ENCODE data around the gene NPIPB2.

NPIPB2 gene

DNA sequence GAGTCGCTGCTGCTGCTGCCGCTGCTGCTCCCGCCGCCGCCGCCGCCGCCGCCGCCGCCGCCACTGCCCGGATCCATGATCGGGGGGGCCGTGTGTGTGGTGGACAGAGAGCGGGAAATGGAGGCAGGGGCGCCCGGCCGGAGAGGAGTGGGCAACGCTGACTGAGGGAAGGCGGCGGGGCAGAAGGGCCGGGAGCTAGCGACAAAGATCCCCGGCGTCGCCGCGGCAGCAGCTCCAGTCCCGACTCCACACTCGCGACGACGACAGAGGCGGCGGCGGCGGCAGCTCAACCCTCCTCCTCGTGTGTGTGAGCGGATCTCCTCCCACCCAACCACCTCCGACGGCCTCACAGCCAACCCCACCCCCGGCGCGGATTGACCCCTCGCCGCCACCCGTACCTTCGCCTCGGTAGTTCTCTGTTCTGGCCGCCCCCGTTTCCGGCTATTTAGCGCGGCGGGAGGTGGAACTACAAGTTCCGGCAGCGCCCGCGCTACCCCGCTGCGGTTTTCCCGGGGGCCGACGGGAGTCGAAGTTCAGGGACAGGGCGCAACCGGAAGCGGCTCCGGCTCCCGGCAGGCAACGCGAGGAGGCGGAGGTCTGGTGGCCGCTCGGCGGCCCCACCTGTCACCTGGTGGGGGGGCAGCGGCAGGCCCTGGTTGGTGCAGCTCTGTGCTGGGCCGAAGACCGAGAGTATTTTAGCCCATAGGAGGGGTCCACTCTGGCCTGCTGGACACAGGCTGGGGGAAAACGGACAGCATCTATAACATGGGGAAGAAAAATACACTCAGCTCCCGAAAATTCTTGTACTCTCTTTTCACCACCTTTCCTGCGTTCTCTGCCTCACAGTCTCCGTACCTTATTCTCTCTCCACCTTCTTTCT is 26.0 kb downstream of the NPIPB2 start, which contains the start of gene GSPT1:
Gene GSPT1 (minus strand): TSS at position 313 of the 880 bp plus-strand sequence. CDS start 236 bp downstream, at position 77.
- H3K27me3 ChIP-seq (ENCODE audit: control insufficient read depth in 1 of 2, insufficient read depth in 2 of 2, low read length in 2 of 2) = no peaks in the 10 kb centered on the region
- peak within 1 kb of the TSS; percentile 89 to 97 for H3K4me3 ChIP-seq (ENCODE audit: low read length in 2 of 2)
- H3K9me3 ChIP-seq (ENCODE audit: control insufficient read depth in 2 of 2, low read length in 2 of 2) = no peaks in the 10 kb centered on the region
- no peaks in the 10 kb centered on the region for H3K36me3 ChIP-seq (ENCODE audit: control insufficient read depth in 2 of 2, insufficient read depth in 2 of 2, low read length in 2 of 2)
- peak within 1 kb of the TSS; percentile 69 to 86 for H3K9ac ChIP-seq (ENCODE audit: low read length in 2 of 2)
- H3K27ac ChIP-seq (ENCODE audit: low read length) = peak within 1 kb of the TSS; percentile 80
- H3K4me1 ChIP-seq (ENCODE audit: control insufficient read depth, insufficient read depth, low read length) = peaks cover 24% of the 10 kb centered on the region

GRCh38 chr16:11915114-11915643 is 26.7 kb downstream of the NPIPB2 start:
- Histone ChIP-seq H3K4me3 (ENCODE audit: low read length in 2 of 2) (peak overlapping the region; percentile 89 to 97), H3K27ac (ENCODE audit: low read length) (peak overlapping the region; percentile 80), H3K9me3 (ENCODE audit: control insufficient read depth in 2 of 2, low read length in 2 of 2) (no peaks in the 10 kb centered on the region), H3K27me3 (ENCODE audit: control insufficient read depth in 1 of 2, insufficient read depth in 2 of 2, low read length in 2 of 2) (no peaks in the 10 kb centered on the region), H3K4me1 (ENCODE audit: control insufficient read depth, insufficient read depth, low read length) (peaks cover 27% of the 10 kb centered on the region), H3K9ac (ENCODE audit: low read length in 2 of 2) (peak overlapping the region; percentile 21 to 68), H3K36me3 (ENCODE audit: control insufficient read depth in 2 of 2, insufficient read depth in 2 of 2, low read length in 2 of 2) (no peaks in the 10 kb centered on the region)

DNA sequence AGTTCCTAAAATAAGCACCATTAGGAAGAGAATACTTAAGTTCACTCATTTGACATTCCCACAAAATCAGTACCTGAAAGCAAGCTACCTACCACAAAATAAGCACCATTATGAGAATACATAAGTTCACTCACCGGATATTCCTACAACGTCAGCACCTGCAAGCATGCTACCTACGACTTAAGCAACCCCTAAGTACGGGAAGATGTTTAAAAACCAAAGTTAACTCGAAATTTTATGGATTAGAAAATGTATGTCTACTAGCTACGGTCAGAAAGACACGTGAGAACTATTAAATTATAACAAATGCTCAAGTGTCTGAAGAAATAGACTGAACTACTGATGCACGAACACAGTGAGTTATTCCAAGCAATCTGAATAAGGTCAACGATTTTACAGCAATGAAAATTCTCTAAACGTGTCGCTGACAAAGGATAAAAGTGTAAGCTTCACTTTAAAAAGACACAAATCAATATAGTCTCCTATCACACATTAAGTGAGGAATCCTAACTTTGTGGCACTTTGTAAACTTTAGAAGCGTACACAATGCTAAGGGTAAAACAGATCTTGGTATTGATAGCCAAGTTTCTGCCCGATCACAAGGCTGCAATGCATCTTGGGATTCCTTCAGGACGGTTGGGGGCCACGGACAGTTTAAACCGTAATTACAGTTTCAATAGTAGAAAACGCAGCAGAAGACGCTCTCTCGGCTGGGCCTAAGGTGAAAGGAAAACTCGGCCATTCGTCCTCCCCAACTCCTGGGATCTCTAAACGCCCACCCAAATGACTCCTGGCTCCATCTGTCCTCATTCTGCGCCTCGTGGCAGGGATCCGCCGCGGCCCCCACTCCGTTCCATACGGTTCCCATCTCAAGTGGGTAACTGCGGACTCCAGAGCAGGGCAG is 27.4 kb downstream of the NPIPB2 start:
- peaks cover 27% of the 10 kb centered on the region for H3K4me1 ChIP-seq (ENCODE audit: control insufficient read depth, insufficient read depth, low read length)
- no peaks in the 10 kb centered on the region for H3K27me3 ChIP-seq (ENCODE audit: control insufficient read depth in 1 of 2, insufficient read depth in 2 of 2, low read length in 2 of 2)
- no peaks in the 10 kb centered on the region for H3K9me3 ChIP-seq (ENCODE audit: control insufficient read depth in 2 of 2, low read length in 2 of 2)
- H3K9ac ChIP-seq (ENCODE audit: low read length in 2 of 2) = peak overlapping the region; percentile 68 to 83
- no peaks in the 10 kb centered on the region for H3K36me3 ChIP-seq (ENCODE audit: control insufficient read depth in 2 of 2, insufficient read depth in 2 of 2, low read length in 2 of 2)
- peak overlapping the region; percentile 89 to 97 for H3K4me3 ChIP-seq (ENCODE audit: low read length in 2 of 2)
- H3K27ac ChIP-seq (ENCODE audit: low read length) = no peak overlapping the region

DNA sequence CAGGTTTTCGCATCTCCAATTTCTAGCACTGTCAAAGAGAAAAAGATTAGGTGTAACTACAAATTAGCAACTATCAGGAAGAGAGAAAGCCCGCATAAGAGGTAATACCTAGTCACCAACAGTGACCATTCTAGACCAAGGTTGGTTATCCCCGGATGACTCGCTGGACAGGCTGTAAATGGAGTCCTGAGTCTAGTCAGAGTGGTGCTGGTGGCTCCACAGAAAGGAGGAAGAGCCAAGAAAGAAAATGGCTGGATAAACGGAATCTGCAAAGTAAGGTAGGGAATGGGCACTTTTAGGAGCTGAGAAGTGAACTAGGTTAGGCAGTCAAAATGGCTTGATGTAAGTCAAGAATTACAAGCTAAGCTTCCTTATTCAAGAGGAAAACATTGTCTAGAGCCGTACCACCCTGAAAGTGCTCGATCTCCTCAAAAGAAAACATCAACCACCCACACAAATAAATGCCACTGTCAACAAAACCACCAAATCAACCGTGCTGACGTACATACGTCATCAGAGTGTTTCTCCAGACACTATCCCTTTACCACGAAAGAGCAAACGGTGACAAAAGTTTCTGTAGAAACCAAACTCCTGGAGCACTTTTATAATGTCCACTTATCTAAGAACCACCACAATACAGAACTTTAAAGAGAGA is 28.3 kb downstream of the NPIPB2 start:
- peak overlapping the region; percentile 89 to 97 for H3K4me3 ChIP-seq (ENCODE audit: low read length in 2 of 2)
- H3K9me3 ChIP-seq (ENCODE audit: control insufficient read depth in 2 of 2, low read length in 2 of 2) = no peaks in the 10 kb centered on the region
- H3K9ac ChIP-seq (ENCODE audit: low read length in 2 of 2) = peak overlapping the region in 1 of 2 donors; percentile 68
- no peaks in the 10 kb centered on the region for H3K27me3 ChIP-seq (ENCODE audit: control insufficient read depth in 1 of 2, insufficient read depth in 2 of 2, low read length in 2 of 2)
- H3K4me1 ChIP-seq (ENCODE audit: control insufficient read depth, insufficient read depth, low read length) = peaks cover 27% of the 10 kb centered on the region
- H3K27ac ChIP-seq (ENCODE audit: low read length) = no peak overlapping the region
- H3K36me3 ChIP-seq (ENCODE audit: control insufficient read depth in 2 of 2, insufficient read depth in 2 of 2, low read length in 2 of 2) = no peaks in the 10 kb centered on the region

DNA sequence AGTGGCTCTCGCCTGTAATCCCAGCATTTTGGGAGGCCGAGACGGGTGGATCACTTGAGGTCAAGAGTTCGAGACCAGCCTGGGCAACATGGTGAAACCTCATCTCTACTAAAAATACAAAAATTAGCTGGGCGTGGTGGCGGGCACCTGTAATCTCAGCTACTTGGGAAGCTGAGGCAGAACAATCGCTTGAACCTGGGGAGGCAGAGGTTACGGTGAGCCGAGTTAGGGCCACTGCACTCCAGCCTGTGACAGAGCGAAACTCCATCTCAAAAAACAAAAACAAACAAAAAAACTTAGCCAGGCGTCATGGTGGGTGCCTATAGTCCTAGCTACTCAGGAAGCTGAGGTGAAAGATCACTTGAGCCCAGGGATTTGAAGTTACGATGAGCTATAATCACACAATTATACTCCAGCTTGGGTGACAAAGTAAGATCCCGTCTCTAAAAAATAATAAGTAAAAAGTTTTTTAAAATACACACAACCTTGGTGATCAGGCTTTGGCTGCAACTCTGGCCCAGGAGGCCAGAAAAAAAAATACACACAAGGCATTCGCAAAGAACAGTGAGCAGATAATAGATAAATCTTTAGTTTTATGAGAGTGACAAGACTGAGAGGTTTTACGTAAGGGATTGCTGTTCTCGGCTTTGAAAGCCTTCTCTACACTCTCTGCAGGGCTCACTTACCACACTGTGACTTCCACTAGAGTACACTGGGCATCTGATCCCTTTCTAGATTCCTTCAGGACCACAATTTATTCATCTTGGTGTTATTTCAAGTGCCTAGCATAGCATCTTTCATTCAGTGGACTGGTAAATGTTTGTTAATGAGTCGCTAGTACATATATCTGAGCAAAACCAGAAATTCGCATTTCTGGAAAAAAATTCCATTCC is 31.9 kb downstream of the NPIPB2 start:
- Histone ChIP-seq H3K9me3 (ENCODE audit: control insufficient read depth in 2 of 2, low read length in 2 of 2) (no peaks in the 10 kb centered on the region), H3K4me3 (ENCODE audit: low read length in 2 of 2) (no peak overlapping the region), H3K27ac (ENCODE audit: low read length) (no peak overlapping the region), H3K36me3 (ENCODE audit: control insufficient read depth in 2 of 2, insufficient read depth in 2 of 2, low read length in 2 of 2) (no peaks in the 10 kb centered on the region), H3K27me3 (ENCODE audit: control insufficient read depth in 1 of 2, insufficient read depth in 2 of 2, low read length in 2 of 2) (no peaks in the 10 kb centered on the region), H3K9ac (ENCODE audit: low read length in 2 of 2) (no peak overlapping the region), H3K4me1 (ENCODE audit: control insufficient read depth, insufficient read depth, low read length) (peaks cover 21% of the 10 kb centered on the region)

GRCh38 chr16:11907160-11907970 is 34.5 kb downstream of the NPIPB2 start:
- H3K4me1 ChIP-seq (ENCODE audit: control insufficient read depth, insufficient read depth, low read length) = peaks cover 8% of the 10 kb centered on the region
- no peak overlapping the region for H3K9ac ChIP-seq (ENCODE audit: low read length in 2 of 2)
- no peak overlapping the region for H3K4me3 ChIP-seq (ENCODE audit: low read length in 2 of 2)
- H3K9me3 ChIP-seq (ENCODE audit: control insufficient read depth in 2 of 2, low read length in 2 of 2) = no peaks in the 10 kb centered on the region
- H3K36me3 ChIP-seq (ENCODE audit: control insufficient read depth in 2 of 2, insufficient read depth in 2 of 2, low read length in 2 of 2) = no peaks in the 10 kb centered on the region
- no peaks in the 10 kb centered on the region for H3K27me3 ChIP-seq (ENCODE audit: control insufficient read depth in 1 of 2, insufficient read depth in 2 of 2, low read length in 2 of 2)
- H3K27ac ChIP-seq (ENCODE audit: low read length) = no peak overlapping the region

- H3K9me3 ChIP-seq (ENCODE audit: control insufficient read depth in 2 of 2, low read length in 2 of 2) = no peaks in the 10 kb centered on the region
- H3K4me1 ChIP-seq (ENCODE audit: control insufficient read depth, insufficient read depth, low read length) = peaks cover 7% of the 10 kb centered on the region
- H3K27me3 ChIP-seq (ENCODE audit: control insufficient read depth in 1 of 2, insufficient read depth in 2 of 2, low read length in 2 of 2) = no peaks in the 10 kb centered on the region
- H3K9ac ChIP-seq (ENCODE audit: low read length in 2 of 2) = no peak overlapping the region
- peaks cover 0 to 2% of the 10 kb centered on the region in 2 donors for H3K36me3 ChIP-seq (ENCODE audit: control insufficient read depth in 2 of 2, insufficient read depth in 2 of 2, low read length in 2 of 2)
- H3K27ac ChIP-seq (ENCODE audit: low read length) = no peak overlapping the region
- no peak overlapping the region for H3K4me3 ChIP-seq (ENCODE audit: low read length in 2 of 2)
Observed at GRCh38 chr16:11903906-11904305, 37.9 kb downstream of the NPIPB2 start.

DNA sequence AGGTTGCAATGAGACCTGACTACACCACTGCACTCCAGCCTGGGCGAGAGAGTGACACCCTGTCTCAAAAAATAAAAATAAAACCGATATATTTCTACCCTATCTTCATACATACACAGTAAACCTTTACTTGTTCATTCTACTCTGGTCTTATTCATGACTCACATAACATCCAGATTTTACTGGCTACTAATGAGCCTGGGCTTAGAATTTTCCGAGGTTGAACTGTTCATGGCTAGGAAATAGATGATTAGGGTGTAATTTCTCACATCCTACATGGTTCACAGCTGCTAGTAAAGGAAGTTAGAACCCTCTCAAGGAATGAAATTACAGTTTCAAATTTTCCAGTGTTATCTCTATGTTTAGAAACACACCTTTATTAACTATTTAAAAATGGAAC is 40.8 kb downstream of the NPIPB2 start:
- no peaks in the 10 kb centered on the region for H3K27me3 ChIP-seq (ENCODE audit: control insufficient read depth in 1 of 2, insufficient read depth in 2 of 2, low read length in 2 of 2)
- no peak overlapping the region for H3K4me3 ChIP-seq (ENCODE audit: low read length in 2 of 2)
- H3K36me3 ChIP-seq (ENCODE audit: control insufficient read depth in 2 of 2, insufficient read depth in 2 of 2, low read length in 2 of 2) = peaks cover 0 to 4% of the 10 kb centered on the region in 2 donors
- no peak overlapping the region for H3K27ac ChIP-seq (ENCODE audit: low read length)
- H3K4me1 ChIP-seq (ENCODE audit: control insufficient read depth, insufficient read depth, low read length) = peaks cover 7% of the 10 kb centered on the region
- no peak overlapping the region for H3K9ac ChIP-seq (ENCODE audit: low read length in 2 of 2)
- no peaks in the 10 kb centered on the region for H3K9me3 ChIP-seq (ENCODE audit: control insufficient read depth in 2 of 2, low read length in 2 of 2)

DNA sequence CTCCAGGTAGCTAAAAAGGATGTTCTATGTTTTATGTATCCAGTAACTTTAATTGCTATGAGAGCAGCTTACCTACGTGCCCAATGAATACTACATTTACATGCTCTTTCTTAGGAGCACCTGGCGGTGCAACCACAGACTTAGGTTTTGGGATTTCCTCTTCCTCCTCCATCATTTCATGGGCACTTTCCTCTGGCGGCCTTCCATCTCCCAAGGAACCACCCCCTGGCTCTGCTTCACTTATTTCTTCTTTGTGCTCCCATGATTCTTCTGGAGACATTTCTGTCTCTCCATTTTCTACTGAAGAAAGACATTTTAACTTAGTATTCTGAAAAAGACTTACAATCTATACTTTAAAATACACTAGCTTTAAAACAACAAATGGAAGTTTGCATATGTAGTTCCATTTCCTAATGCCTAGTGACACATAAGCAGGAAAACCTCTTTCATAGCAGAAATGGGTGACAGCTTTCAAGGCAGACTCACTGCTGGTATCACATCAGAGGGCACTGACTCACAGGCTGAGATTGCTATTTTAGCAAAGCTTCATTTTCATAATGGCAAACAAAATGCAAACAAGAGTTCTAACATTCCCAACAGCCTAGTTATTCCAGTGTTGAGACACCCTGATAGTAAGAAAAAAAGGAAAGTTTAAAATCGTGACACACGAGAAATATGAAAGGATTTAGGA is 45.2 kb downstream of the NPIPB2 start:
- no peak overlapping the region for H3K9ac ChIP-seq (ENCODE audit: low read length in 2 of 2)
- H3K9me3 ChIP-seq (ENCODE audit: control insufficient read depth in 2 of 2, low read length in 2 of 2) = no peaks in the 10 kb centered on the region
- no peaks in the 10 kb centered on the region for H3K27me3 ChIP-seq (ENCODE audit: control insufficient read depth in 1 of 2, insufficient read depth in 2 of 2, low read length in 2 of 2)
- H3K4me1 ChIP-seq (ENCODE audit: control insufficient read depth, insufficient read depth, low read length) = peaks cover 7% of the 10 kb centered on the region
- peaks cover 8 to 20% of the 10 kb centered on the region in 2 donors for H3K36me3 ChIP-seq (ENCODE audit: control insufficient read depth in 2 of 2, insufficient read depth in 2 of 2, low read length in 2 of 2)
- H3K4me3 ChIP-seq (ENCODE audit: low read length in 2 of 2) = no peak overlapping the region
- H3K27ac ChIP-seq (ENCODE audit: low read length) = no peak overlapping the region
